ENCODE data around the gene TNFAIP6.

Gene TNFAIP6

GRCh38 chr2:151347294-151347693 is 10.1 kb upstream of the TNFAIP6 start:
- peaks cover 6% of the 10 kb centered on the region for H3K9me3 Mint-ChIP-seq (ENCODE audit: low read depth)
- no peak overlapping the region for H3K27ac Mint-ChIP-seq

GRCh38 chr2:151347906-151348305 is 9.5 kb upstream of the TNFAIP6 start:
- Mint-ChIP-seq H3K27me3 (no peaks in the 10 kb centered on the region), H3K36me3 (no peaks in the 10 kb centered on the region), H3K9me3 (ENCODE audit: low read depth) (peaks cover 6% of the 10 kb centered on the region), H3K4me1 (ENCODE audit: low read depth) (no peaks in the 10 kb centered on the region), H3K27ac (no peak overlapping the region), H3K4me3 (no peak overlapping the region)

More at GRCh38 chr2:151347294-151347693, 10.1 kb upstream of the TNFAIP6 start:
- Mint-ChIP-seq H3K36me3 (no peaks in the 10 kb centered on the region), H3K4me1 (ENCODE audit: low read depth) (no peaks in the 10 kb centered on the region), H3K4me3 (no peak overlapping the region), H3K27me3 (no peaks in the 10 kb centered on the region)

- Mint-ChIP-seq H3K27me3 (no peaks in the 10 kb centered on the region), H3K4me3 (no peak overlapping the region), H3K27ac (no peak overlapping the region), H3K36me3 (no peaks in the 10 kb centered on the region), H3K4me1 (ENCODE audit: low read depth) (no peaks in the 10 kb centered on the region), H3K9me3 (ENCODE audit: low read depth) (no peaks in the 10 kb centered on the region)
Observed at GRCh38 chr2:151350579-151351195, 6.7 kb upstream of the TNFAIP6 start.

- Mint-ChIP-seq H3K4me1 (ENCODE audit: low read depth) (no peaks in the 10 kb centered on the region), H3K9me3 (ENCODE audit: low read depth) (no peaks in the 10 kb centered on the region), H3K4me3 (no peak overlapping the region)
Observed at GRCh38 chr2:151353995-151354394, 3.4 kb upstream of the TNFAIP6 start.

DNA sequence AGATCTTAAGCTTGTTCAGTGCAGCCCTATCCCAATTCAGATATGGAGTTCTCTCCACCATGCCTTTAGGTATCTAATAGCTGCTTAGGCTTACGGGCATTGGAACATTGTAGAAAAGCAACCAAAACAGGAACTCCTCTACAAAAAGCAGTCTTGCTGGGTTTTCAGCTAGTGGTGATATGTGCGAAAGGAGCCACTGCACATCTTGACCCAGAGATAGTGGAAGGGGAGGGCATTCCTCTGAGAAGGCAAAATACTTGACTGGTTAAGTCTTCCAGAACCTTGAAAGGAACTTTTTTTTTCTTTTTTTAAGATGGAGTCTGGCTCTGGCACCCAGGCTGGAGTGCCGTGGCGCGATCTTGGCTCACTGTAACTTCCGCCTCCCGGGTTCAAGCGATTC is 2.6 kb upstream of the TNFAIP6 start:
- Mint-ChIP-seq H3K27ac (no peak overlapping the region), H3K27me3 (no peaks in the 10 kb centered on the region), H3K36me3 (no peaks in the 10 kb centered on the region), H3K4me3 (no peak overlapping the region), H3K9me3 (ENCODE audit: low read depth) (no peaks in the 10 kb centered on the region), H3K4me1 (ENCODE audit: low read depth) (no peaks in the 10 kb centered on the region)

More at GRCh38 chr2:151353995-151354394, 3.4 kb upstream of the TNFAIP6 start:
- Mint-ChIP-seq H3K36me3 (no peaks in the 10 kb centered on the region), H3K27ac (no peak overlapping the region), H3K27me3 (no peaks in the 10 kb centered on the region)

- no peak overlapping the region for H3K27ac Mint-ChIP-seq
- H3K27me3 Mint-ChIP-seq, result no peaks in the 10 kb centered on the region
Observed at GRCh38 chr2:151358166-151358970, 976 bp downstream of the TNFAIP6 start.

DNA sequence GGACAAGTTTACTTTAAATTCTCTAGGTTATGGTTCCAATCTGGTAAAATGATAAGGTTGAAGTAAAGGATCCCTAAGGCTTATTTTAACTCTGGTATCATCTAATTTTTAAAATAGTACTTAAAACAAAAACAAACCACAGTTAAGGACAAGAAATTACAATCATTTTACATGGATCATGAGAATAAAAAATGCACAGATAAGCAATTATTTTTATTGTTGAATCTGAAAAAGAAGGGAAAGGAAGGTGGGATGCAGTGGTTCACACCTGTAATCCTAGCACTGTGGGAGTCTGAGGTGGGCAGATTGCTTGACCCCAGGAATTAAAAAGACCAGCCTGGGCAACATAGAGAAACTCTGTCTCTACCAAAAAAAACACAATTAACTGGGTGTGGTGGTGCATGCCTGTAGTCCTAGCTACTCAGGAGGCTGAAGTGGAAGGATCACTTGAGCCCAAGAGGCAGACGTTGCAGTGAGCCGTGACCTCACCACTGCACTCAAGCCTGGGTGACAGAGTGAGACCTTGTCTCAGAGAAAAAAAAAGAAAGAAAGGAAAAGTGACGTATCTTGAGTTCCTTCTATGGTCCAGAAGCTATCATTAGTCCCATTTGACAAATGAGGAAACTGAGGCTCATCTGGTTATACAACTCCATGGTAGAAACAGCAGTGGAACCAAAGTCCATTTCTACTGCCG is 2.5 kb downstream of the TNFAIP6 start:
- no peak overlapping the region for H3K27ac Mint-ChIP-seq
- H3K4me1 Mint-ChIP-seq (ENCODE audit: low read depth), result no peaks in the 10 kb centered on the region
- H3K27me3 Mint-ChIP-seq, result no peaks in the 10 kb centered on the region
- no peak overlapping the region for H3K4me3 Mint-ChIP-seq
- H3K36me3 Mint-ChIP-seq, result no peaks in the 10 kb centered on the region
- no peaks in the 10 kb centered on the region for H3K9me3 Mint-ChIP-seq (ENCODE audit: low read depth)

More at GRCh38 chr2:151358166-151358970, 976 bp downstream of the TNFAIP6 start:
- Mint-ChIP-seq H3K36me3 (no peaks in the 10 kb centered on the region), H3K4me3 (no peak overlapping the region), H3K9me3 (ENCODE audit: low read depth) (no peaks in the 10 kb centered on the region), H3K4me1 (ENCODE audit: low read depth) (no peaks in the 10 kb centered on the region)

- H3K4me1 Mint-ChIP-seq (ENCODE audit: low read depth), result no peaks in the 10 kb centered on the region
- no peak overlapping the region for H3K4me3 Mint-ChIP-seq
- H3K9me3 Mint-ChIP-seq (ENCODE audit: low read depth), result no peaks in the 10 kb centered on the region
- H3K27ac Mint-ChIP-seq, result no peak overlapping the region
- H3K27me3 Mint-ChIP-seq, result no peaks in the 10 kb centered on the region
- no peaks in the 10 kb centered on the region for H3K36me3 Mint-ChIP-seq
Observed at GRCh38 chr2:151361674-151362370, 4.4 kb downstream of the TNFAIP6 start.

DNA sequence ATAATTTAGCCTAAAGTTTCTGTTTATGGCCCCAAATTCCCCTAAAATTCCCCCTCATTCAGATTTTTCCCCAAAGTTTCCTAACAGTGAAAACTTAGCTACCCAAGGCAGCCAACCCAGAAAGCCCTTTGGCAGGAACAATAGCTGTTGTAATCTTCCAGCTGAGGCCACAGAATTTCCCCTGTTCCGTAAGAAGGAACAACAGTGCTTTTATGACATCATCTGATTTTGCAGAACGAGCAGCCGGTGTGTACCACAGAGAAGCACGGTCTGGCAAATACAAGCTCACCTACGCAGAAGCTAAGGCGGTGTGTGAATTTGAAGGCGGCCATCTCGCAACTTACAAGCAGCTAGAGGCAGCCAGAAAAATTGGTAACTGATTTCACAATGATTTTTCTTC is 6.3 kb downstream of the TNFAIP6 start:
- H3K27me3 Mint-ChIP-seq, result no peaks in the 10 kb centered on the region
- H3K4me1 Mint-ChIP-seq (ENCODE audit: low read depth), result no peaks in the 10 kb centered on the region
- H3K27ac Mint-ChIP-seq, result no peak overlapping the region
- no peaks in the 10 kb centered on the region for H3K9me3 Mint-ChIP-seq (ENCODE audit: low read depth)
- H3K36me3 Mint-ChIP-seq, result no peaks in the 10 kb centered on the region
- no peak overlapping the region for H3K4me3 Mint-ChIP-seq

DNA sequence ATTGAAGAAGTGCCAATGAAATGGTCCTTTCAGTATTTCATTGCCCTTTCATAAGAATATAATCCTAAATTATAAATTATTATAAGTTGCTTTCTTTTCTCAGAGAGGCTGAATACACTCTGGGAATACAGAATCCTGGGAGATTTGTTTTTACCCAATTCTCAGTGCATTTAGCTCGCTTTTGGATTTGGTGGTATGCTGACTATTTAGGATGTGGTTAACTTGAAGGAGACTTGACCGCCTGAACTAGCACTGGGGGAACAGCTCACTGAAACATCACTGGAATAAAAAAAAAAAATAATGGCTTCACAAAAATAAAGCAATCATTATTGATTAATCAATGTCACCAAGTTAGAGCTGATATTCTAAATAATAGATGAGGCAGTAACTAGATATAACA is 10.2 kb downstream of the TNFAIP6 start:
- no peak overlapping the region for H3K4me3 Mint-ChIP-seq
- H3K9me3 Mint-ChIP-seq (ENCODE audit: low read depth), result no peaks in the 10 kb centered on the region
- H3K27me3 Mint-ChIP-seq, result no peaks in the 10 kb centered on the region
- no peaks in the 10 kb centered on the region for H3K4me1 Mint-ChIP-seq (ENCODE audit: low read depth)
- H3K27ac Mint-ChIP-seq, result no peak overlapping the region
- no peaks in the 10 kb centered on the region for H3K36me3 Mint-ChIP-seq

GRCh38 chr2:151374436-151374835 is 17.0 kb downstream of the TNFAIP6 start:
- H3K9me3 Mint-ChIP-seq (ENCODE audit: low read depth), result no peaks in the 10 kb centered on the region
- H3K4me1 Mint-ChIP-seq (ENCODE audit: low read depth), result peaks cover 4% of the 10 kb centered on the region
- H3K4me3 Mint-ChIP-seq, result no peak overlapping the region
- H3K27ac Mint-ChIP-seq, result no peak overlapping the region
- H3K27me3 Mint-ChIP-seq, result no peaks in the 10 kb centered on the region
- no peaks in the 10 kb centered on the region for H3K36me3 Mint-ChIP-seq

DNA sequence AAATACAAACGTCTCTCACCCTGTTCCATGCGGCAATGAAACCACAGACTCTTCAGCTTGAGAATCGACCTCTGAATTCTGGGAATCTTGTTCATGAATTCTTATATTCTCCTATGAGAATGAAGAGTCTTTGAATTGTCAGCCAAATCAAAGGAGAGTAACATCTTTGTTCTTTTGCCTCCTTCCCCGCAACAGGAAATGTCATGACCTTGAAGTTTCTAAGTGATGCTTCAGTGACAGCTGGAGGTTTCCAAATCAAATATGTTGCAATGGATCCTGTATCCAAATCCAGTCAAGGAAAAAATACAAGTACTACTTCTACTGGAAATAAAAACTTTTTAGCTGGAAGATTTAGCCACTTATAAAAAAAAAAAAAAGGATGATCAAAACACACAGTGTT is 21.8 kb downstream of the TNFAIP6 start:
- Mint-ChIP-seq H3K4me1 (ENCODE audit: low read depth) (peaks cover 4% of the 10 kb centered on the region), H3K4me3 (no peak overlapping the region), H3K36me3 (no peaks in the 10 kb centered on the region), H3K9me3 (ENCODE audit: low read depth) (no peaks in the 10 kb centered on the region), H3K27ac (no peak overlapping the region), H3K27me3 (no peaks in the 10 kb centered on the region)

DNA sequence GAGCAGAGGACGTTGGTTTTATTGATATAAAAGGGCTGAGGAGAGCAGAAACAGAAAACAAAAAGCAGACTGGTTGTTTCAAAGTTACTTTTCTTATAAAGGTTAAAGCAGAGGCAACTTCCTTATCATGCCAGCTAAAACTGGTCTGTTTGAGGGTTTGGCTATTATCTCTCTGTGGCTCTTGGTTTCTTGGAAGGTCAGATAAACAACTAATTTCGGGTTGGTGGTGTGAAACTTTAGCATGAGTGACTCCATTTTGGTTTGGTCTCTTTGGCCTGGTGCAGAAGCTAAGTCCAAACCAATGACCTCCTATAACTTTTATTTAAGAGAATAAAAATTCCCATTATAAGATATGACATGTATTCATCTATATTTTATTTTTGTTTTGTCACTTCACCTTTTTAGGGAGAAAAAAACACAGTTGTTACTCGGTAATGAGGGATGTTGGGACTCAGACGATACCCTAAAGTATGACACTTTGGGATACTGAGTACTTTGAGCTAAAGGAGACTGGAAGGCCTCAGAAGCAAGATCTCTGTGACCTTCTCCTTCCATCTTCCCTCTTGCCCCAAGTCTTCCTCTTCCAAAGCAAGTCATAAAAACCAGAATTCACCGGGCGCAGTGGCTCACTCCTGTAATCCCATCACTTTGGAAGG is 23.3 kb downstream of the TNFAIP6 start:
- no peaks in the 10 kb centered on the region for H3K36me3 Mint-ChIP-seq
- H3K4me1 Mint-ChIP-seq (ENCODE audit: low read depth), result peaks cover 4% of the 10 kb centered on the region
- no peaks in the 10 kb centered on the region for H3K9me3 Mint-ChIP-seq (ENCODE audit: low read depth)
- H3K27ac Mint-ChIP-seq, result no peak overlapping the region
- H3K4me3 Mint-ChIP-seq, result no peak overlapping the region
- H3K27me3 Mint-ChIP-seq, result no peaks in the 10 kb centered on the region

DNA sequence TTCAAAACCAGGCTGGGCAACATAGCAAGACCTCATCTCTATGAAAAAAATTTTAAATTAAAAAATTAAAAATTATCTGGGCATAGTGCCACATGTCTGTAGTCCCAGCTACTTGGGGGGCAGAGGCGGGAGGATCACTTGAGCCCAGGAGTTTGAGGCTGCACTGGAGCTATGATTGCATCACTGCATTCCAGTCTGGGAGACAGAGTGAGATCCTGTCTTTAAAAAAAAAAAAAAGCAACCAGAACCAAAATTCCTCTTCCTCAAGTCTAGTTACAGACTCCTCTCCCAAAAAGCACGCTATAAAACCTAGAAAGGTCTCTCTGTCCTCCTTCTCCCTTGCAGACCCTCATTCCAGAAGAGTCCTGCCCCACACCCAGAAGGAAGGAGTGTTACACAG is 23.9 kb downstream of the TNFAIP6 start:
- Mint-ChIP-seq H3K27ac (no peak overlapping the region), H3K4me1 (ENCODE audit: low read depth) (peaks cover 4% of the 10 kb centered on the region), H3K36me3 (no peaks in the 10 kb centered on the region), H3K9me3 (ENCODE audit: low read depth) (no peaks in the 10 kb centered on the region), H3K4me3 (no peak overlapping the region), H3K27me3 (no peaks in the 10 kb centered on the region)
